HCT116 (cell line): ENCODE measurements around the gene CCDC82. TPM values are rescaled to one million over a fixed set of nuclear protein-coding genes. Genes with fewer than 3 reads are reported as not detected.

Experiments
- ATAC-seq: fragments of 200-7000 bp; cut with Tn5 transposase; 2 replicates; pipeline ENCODE4 v1.9.1; 2020; ENCODE audit warnings: mild to moderate bottlenecking, moderate library complexity
- BruUV-seq: library from RNA; stranded (reverse); fragments of 400-500 nt; replicated peaks from 2 replicates; lab custom pipeline; 2021; lab: Mats Ljungman, UMichigan
- CTCF ChIA-PET: fragments of 300-600 bp; sonication (Branson Sonifier 250); formaldehyde crosslinking; loops from one replicate; lab custom pipeline; 2021; ENCODE audit warnings: antibody characterized with exemption; lab: Charles Lee
- POLR2A ChIA-PET: fragments of 300-600, 350-600 bp; sonication (Branson Sonifier 250); formaldehyde crosslinking; loops from one replicate; lab custom pipeline; 2021; ENCODE audit warnings: antibody characterized with exemption; lab: Charles Lee
- RAD21 ChIA-PET, 2 experiments: fragments of 300-600 bp; sonication (Branson Sonifier 250); formaldehyde crosslinking; loops; one replicate each; lab custom pipeline; 2023; ENCODE audit warnings: low total read pairs in 2 of 2; ENCODE audit not compliant: uncharacterized antibody in 2 of 2, unreplicated experiment in 2 of 2, low non-redundant PET in 1 of 2; lab: Charles Lee
- DNase-seq: peaks from one replicate; pipeline ENCODE4 v3.0.0-alpha.2; 2010; ENCODE audit warnings: low read depth, low spot score
- H2AFZ ChIP-seq: fragments of 200-600 bp; shearing (Covaris generic), sonication (generic); 2 replicates; pipeline ENCODE4 v1.6.1; 2017; ENCODE audit warnings: low read depth, mixed run types, mixed read lengths, antibody characterized with exemption, low read length; ENCODE audit not compliant: poor library complexity, severe bottlenecking
- H3K27ac ChIP-seq: 2 replicates; pipeline ENCODE4 v1.5.1; 2012; ENCODE audit warnings: low read depth, low read length
- H3K27me3 ChIP-seq: fragments of 200-600 bp; sonication (generic); 2 replicates; pipeline ENCODE4 v1.6.1; 2016; ENCODE audit warnings: mixed run types, low read length, mixed read lengths; ENCODE audit not compliant: insufficient read depth
- H3K36me3 ChIP-seq, 2 experiments: fragments of 200-500 bp in 1 of 2; fragments of 200-600 bp in 1 of 2; sonication (Bioruptor generic) in 1 of 2; sonication (generic) in 1 of 2; 2 replicates each; pipeline versions ENCODE4 v1.5.1 to v1.6.1; 2014 to 2016; ENCODE audit warnings: low read length in 2 of 2, inconsistent platforms in 1 of 2, mixed read lengths in 1 of 2, mixed run types in 1 of 2; ENCODE audit not compliant: insufficient read depth in 2 of 2, control insufficient read depth in 1 of 2
- H3K4me1 ChIP-seq, 2 experiments: fragments of 200-600 bp in 1 of 2; sonication (generic) in 1 of 2; 2 replicates each; pipeline versions ENCODE4 v1.5.1 to v1.6.1; 2012 to 2017; ENCODE audit warnings: low read length in 2 of 2, inconsistent platforms in 1 of 2, mild to moderate bottlenecking in 1 of 2, mixed read lengths in 1 of 2, mixed run types in 1 of 2, moderate library complexity in 1 of 2; ENCODE audit not compliant: insufficient read depth in 2 of 2, control insufficient read depth in 1 of 2
- H3K4me2 ChIP-seq: fragments of 200-600 bp; sonication (generic); 2 replicates; pipeline ENCODE4 v1.6.1; 2017; ENCODE audit warnings: mixed run types, low read length, mixed read lengths
- H3K4me3 ChIP-seq, 2 experiments: fragments of 200-600 bp in 1 of 2; sonication (generic) in 1 of 2; replicated peaks in 1 of 2; 2 replicates each; pipeline ENCODE4 v1.5.1; 2011 to 2016; ENCODE audit warnings: low read length in 2 of 2, control low read depth in 1 of 2, low read depth in 1 of 2, mild to moderate bottlenecking in 1 of 2, mixed read lengths in 1 of 2, mixed run types in 1 of 2
- H3K79me2 ChIP-seq: fragments of 200-600 bp; sonication (generic); 2 replicates; pipeline ENCODE4 v1.6.1; 2017; ENCODE audit warnings: mild to moderate bottlenecking, mixed run types, low read length, moderate library complexity, mixed read lengths; ENCODE audit not compliant: insufficient read depth
- H3K9ac ChIP-seq: fragments of 200-600 bp; sonication (generic); 2 replicates; pipeline ENCODE4 v1.6.1; 2016; ENCODE audit warnings: low read length, mixed read lengths
- H3K9me2 ChIP-seq: fragments of 200-600 bp; sonication (generic), shearing (Covaris generic); 2 replicates; pipeline ENCODE4 v1.6.1; 2017; ENCODE audit warnings: mixed run types, mild to moderate bottlenecking, moderate library complexity; ENCODE audit not compliant: insufficient read depth
- H3K9me3 ChIP-seq, 2 experiments: fragments of 200-500 bp in 1 of 2; fragments of 200-600 bp in 1 of 2; sonication (Bioruptor generic) in 1 of 2; sonication (generic) in 1 of 2; 2 replicates each; pipeline ENCODE4 v1.6.1; 2014 to 2017; ENCODE audit warnings: low read length in 2 of 2, mixed read lengths in 2 of 2, inconsistent platforms in 1 of 2, low read depth in 1 of 2, mild to moderate bottlenecking in 1 of 2, mixed run types in 1 of 2, moderate library complexity in 1 of 2; ENCODE audit not compliant: control insufficient read depth in 1 of 2, insufficient read depth in 1 of 2
- H4K20me1 ChIP-seq: fragments of 200-600 bp; sonication (generic), shearing (Covaris generic); 2 replicates; pipeline ENCODE4 v1.6.1; 2017; ENCODE audit warnings: mixed run types, mild to moderate bottlenecking, moderate library complexity; ENCODE audit not compliant: insufficient read depth
- CEBPB ChIP-seq: IDR thresholded peaks from 2 replicates; pipeline ENCODE4 v1.6.1; 2012; ENCODE audit warnings: low read depth
- ELF1 ChIP-seq: IDR thresholded peaks from 2 replicates; pipeline ENCODE4 v1.6.1; 2012; ENCODE audit warnings: low read depth, borderline replicate concordance
- EZH2 ChIP-seq: fragments of 200-600 bp; sonication (generic); IDR thresholded peaks from 2 replicates; pipeline ENCODE4 v1.6.1; 2017; ENCODE audit warnings: antibody characterized with exemption, mixed run types
- FOSL1 ChIP-seq: IDR thresholded peaks from 2 replicates; pipeline ENCODE4 v1.6.1; 2012; ENCODE audit warnings: low read depth
- JUND ChIP-seq: IDR thresholded peaks from 2 replicates; pipeline ENCODE4 v1.6.1; 2012
- POLR2A ChIP-seq: IDR thresholded peaks from 2 replicates; pipeline ENCODE4 v1.7.0; 2011; ENCODE audit warnings: borderline replicate concordance; ENCODE audit not compliant: insufficient read depth, insufficient read length; ENCODE audit errors: extremely low read depth
- POLR2AphosphoS5 ChIP-seq: IDR thresholded peaks from 2 replicates; pipeline ENCODE4 v1.6.1; 2011; ENCODE audit warnings: mild to moderate bottlenecking, low read depth, low read length, moderate library complexity
- RAD21 ChIP-seq: IDR thresholded peaks from 2 replicates; pipeline ENCODE4 v1.6.1; 2012; ENCODE audit warnings: low read depth, mild to moderate bottlenecking
- SP1 ChIP-seq: IDR thresholded peaks from 2 replicates; pipeline ENCODE4 v1.6.1; 2012; ENCODE audit warnings: low read depth
- SRF ChIP-seq: IDR thresholded peaks from 2 replicates; pipeline ENCODE4 v1.6.1; 2012; ENCODE audit warnings: low read depth
- YY1 ChIP-seq: IDR thresholded peaks from 2 replicates; pipeline ENCODE4 v1.6.1; 2011; ENCODE audit warnings: low read length, low read depth, moderate library complexity, mild to moderate bottlenecking; ENCODE audit not compliant: insufficient replicate concordance; ENCODE audit errors: extremely low read depth
- ZBTB33 ChIP-seq: IDR thresholded peaks from 2 replicates; pipeline ENCODE4 v1.6.1; 2011; ENCODE audit warnings: mild to moderate bottlenecking, low read length, moderate library complexity; ENCODE audit not compliant: insufficient replicate concordance; ENCODE audit errors: extremely low read depth
- ZFX ChIP-seq: fragments of 450-650 bp; IDR thresholded peaks from 2 replicates; pipeline ENCODE4 v1.6.1; 2017
- ZNF274 ChIP-seq: fragments of 200-500 bp; sonication (Bioruptor generic); IDR thresholded peaks from 2 replicates; pipeline ENCODE4 v1.6.1; 2014; ENCODE audit warnings: mild to moderate bottlenecking, low read depth, low read length, inconsistent platforms
- intact Hi-C: fragments of 100-400 bp; cut with micrococcal nuclease; formaldehyde crosslinking; loops from 2 replicates; pipeline ENCODE4 v1.10.0; 2022
- total RNA-seq: library from RNA; stranded (reverse); gene quantifications from one replicate; pipeline ENCODE4 v1.2.1, GENCODE V29; 2021; ENCODE audit not compliant: unreplicated experiment
- TF ChIP-seq, protein P1 (sequence below): IDR thresholded peaks from 2 replicates; pipeline ENCODE4 v1.6.1; 2012
- TF ChIP-seq, protein P2 (sequence below): IDR thresholded peaks from 2 replicates; pipeline ENCODE4 v1.6.1; 2012
- TF ChIP-seq, protein P3 (sequence below): IDR thresholded peaks from 2 replicates; pipeline ENCODE4 v1.6.1; 2012; ENCODE audit warnings: low read depth
- TF ChIP-seq, protein P4 (sequence below), 3 experiments: fragments of 200-600 bp in 1 of 3; sonication (generic) in 1 of 3; IDR thresholded peaks in 2 of 3; conservative IDR thresholded peaks in 1 of 3; 2 replicates each; pipeline ENCODE4 v1.5.1; 2012 to 2017; ENCODE audit warnings: low read depth in 2 of 3, low read length in 2 of 3, antibody characterized with exemption in 1 of 3, borderline replicate concordance in 1 of 3, control low read depth in 1 of 3, mild to moderate bottlenecking in 1 of 3, mixed read lengths in 1 of 3, mixed run types in 1 of 3, moderate library complexity in 1 of 3; ENCODE audit not compliant: insufficient read depth in 1 of 3

Gene CCDC82
- total RNA-seq, 1 experiment from 2014 or later: 11.2 TPM

- Histone ChIP-seq H3K4me1 (peaks cover 3 to 9% of the 10 kb centered on the region in 2 experiments; a peak in 2 of 4 replicates), H3K27ac (no peak overlapping the region), H3K9ac (no peak overlapping the region), H3K9me3 (no peaks in the 10 kb centered on the region), H2AFZ (no peak overlapping the region), H3K4me3 (no peak overlapping the region), H4K20me1 (no peaks in the 10 kb centered on the region), H3K36me3 (no peaks in the 10 kb centered on the region), H3K9me2 (no peaks in the 10 kb centered on the region), H3K79me2 (peaks cover 6% of the 10 kb centered on the region), H3K4me2 (no peak overlapping the region), H3K27me3 (no peaks in the 10 kb centered on the region)
- DNase-seq (no peak), ATAC-seq (no peak)
- ChIA-PET RAD21 (no interaction called here), CTCF (no interaction called here), POLR2A (interaction anchor here (0.6 kb wide), 1 partner anchor 19 kb away, joined by 3 read pairs; no protein-coding TSS in a partner anchor)
- intact Hi-C loops: no loop called here
- no TSS peak for BruUV-seq
- TF ChIP-seq POLR2AphosphoS5 (no peak), EZH2 (no peak), ZBTB33 (no peak), ZFX (no peak), YY1 (no peak), POLR2A (no peak), ZNF274 (no peak), FOSL1 (no peak), SP1 (no peak), CEBPB (no peak), SRF (no peak), ELF1 (no peak), JUND (no peak), RAD21 (no peak)
- TF ChIP-seq, protein P1, sequence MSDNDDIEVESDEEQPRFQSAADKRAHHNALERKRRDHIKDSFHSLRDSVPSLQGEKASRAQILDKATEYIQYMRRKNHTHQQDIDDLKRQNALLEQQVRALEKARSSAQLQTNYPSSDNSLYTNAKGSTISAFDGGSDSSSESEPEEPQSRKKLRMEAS: no peak
- TF ChIP-seq, protein P2, sequence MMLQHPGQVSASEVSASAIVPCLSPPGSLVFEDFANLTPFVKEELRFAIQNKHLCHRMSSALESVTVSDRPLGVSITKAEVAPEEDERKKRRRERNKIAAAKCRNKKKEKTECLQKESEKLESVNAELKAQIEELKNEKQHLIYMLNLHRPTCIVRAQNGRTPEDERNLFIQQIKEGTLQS: no peak
- TF ChIP-seq, protein P3, sequence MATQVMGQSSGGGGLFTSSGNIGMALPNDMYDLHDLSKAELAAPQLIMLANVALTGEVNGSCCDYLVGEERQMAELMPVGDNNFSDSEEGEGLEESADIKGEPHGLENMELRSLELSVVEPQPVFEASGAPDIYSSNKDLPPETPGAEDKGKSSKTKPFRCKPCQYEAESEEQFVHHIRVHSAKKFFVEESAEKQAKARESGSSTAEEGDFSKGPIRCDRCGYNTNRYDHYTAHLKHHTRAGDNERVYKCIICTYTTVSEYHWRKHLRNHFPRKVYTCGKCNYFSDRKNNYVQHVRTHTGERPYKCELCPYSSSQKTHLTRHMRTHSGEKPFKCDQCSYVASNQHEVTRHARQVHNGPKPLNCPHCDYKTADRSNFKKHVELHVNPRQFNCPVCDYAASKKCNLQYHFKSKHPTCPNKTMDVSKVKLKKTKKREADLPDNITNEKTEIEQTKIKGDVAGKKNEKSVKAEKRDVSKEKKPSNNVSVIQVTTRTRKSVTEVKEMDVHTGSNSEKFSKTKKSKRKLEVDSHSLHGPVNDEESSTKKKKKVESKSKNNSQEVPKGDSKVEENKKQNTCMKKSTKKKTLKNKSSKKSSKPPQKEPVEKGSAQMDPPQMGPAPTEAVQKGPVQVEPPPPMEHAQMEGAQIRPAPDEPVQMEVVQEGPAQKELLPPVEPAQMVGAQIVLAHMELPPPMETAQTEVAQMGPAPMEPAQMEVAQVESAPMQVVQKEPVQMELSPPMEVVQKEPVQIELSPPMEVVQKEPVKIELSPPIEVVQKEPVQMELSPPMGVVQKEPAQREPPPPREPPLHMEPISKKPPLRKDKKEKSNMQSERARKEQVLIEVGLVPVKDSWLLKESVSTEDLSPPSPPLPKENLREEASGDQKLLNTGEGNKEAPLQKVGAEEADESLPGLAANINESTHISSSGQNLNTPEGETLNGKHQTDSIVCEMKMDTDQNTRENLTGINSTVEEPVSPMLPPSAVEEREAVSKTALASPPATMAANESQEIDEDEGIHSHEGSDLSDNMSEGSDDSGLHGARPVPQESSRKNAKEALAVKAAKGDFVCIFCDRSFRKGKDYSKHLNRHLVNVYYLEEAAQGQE: no peak
- TF ChIP-seq, protein P4, sequence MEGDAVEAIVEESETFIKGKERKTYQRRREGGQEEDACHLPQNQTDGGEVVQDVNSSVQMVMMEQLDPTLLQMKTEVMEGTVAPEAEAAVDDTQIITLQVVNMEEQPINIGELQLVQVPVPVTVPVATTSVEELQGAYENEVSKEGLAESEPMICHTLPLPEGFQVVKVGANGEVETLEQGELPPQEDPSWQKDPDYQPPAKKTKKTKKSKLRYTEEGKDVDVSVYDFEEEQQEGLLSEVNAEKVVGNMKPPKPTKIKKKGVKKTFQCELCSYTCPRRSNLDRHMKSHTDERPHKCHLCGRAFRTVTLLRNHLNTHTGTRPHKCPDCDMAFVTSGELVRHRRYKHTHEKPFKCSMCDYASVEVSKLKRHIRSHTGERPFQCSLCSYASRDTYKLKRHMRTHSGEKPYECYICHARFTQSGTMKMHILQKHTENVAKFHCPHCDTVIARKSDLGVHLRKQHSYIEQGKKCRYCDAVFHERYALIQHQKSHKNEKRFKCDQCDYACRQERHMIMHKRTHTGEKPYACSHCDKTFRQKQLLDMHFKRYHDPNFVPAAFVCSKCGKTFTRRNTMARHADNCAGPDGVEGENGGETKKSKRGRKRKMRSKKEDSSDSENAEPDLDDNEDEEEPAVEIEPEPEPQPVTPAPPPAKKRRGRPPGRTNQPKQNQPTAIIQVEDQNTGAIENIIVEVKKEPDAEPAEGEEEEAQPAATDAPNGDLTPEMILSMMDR (IDR thresholded peaks at IDR 0.05 in 2 of 3, conservative IDR thresholded peaks at IDR 0.05 in 1 of 3; ENCODE audit: borderline replicate concordance in 1 of 3, insufficient read depth in 1 of 3, low read depth in 2 of 3, low read length in 2 of 3): no peak
Observed at GRCh38 chr11:96384156-96384555, 5.6 kb downstream of the CCDC82 start.
